ENCODE measurements around the gene LPP.

The LPP gene

GRCh38 chr3:188309437-188310269 lies 155.7 kb downstream of the LPP start:
- Histone ChIP-seq H3K27me3 (ENCODE audit: insufficient read depth, low read length) (no peaks in the 10 kb centered on the region), H3K4me3 (ENCODE audit: low read depth, low read length, poor library complexity, severe bottlenecking) (no peak overlapping the region), H2AFZ (ENCODE audit: low read length) (no peak overlapping the region), H3K79me2 (ENCODE audit: insufficient read depth, low read length) (no peaks in the 10 kb centered on the region), H3K9ac (ENCODE audit: low read length) (no peak overlapping the region), H4K20me1 (ENCODE audit: insufficient read depth, low read length) (no peaks in the 10 kb centered on the region), H3K9me3 (ENCODE audit: low read length) (no peaks in the 10 kb centered on the region), H3K4me1 (ENCODE audit: insufficient read depth, low read length, severe bottlenecking) (no peaks in the 10 kb centered on the region), H3K36me3 (ENCODE audit: insufficient read depth, low read length) (no peaks in the 10 kb centered on the region), H3K27ac (ENCODE audit: low read depth, low read length, poor library complexity, severe bottlenecking) (no peak overlapping the region), H3F3A (ENCODE audit: insufficient read depth, low read length) (no peaks in the 10 kb centered on the region), H3K4me2 (ENCODE audit: low read length) (no peak overlapping the region), H3K9me2 (ENCODE audit: low read depth, low read length) (no peaks in the 10 kb centered on the region)
- TF ChIP-seq CTCF (IDR thresholded peaks at IDR 0.05; ENCODE audit: low read length) (no peak), EZH2 (IDR thresholded peaks at IDR 0.05; ENCODE audit: borderline replicate concordance, low read length) (no peak)

- H3K9ac ChIP-seq (ENCODE audit: low read length), result no peak overlapping the region
Observed at GRCh38 chr3:188310270-188310710, 156.3 kb downstream of the LPP start.

GRCh38 chr3:188315553-188315952 lies 161.6 kb downstream of the LPP start:
- TF ChIP-seq CTCF (IDR thresholded peaks at IDR 0.05; ENCODE audit: low read length) (no peak), EZH2 (IDR thresholded peaks at IDR 0.05; ENCODE audit: borderline replicate concordance, low read length) (no peak)
- Histone ChIP-seq H3K79me2 (ENCODE audit: insufficient read depth, low read length) (no peaks in the 10 kb centered on the region), H3F3A (ENCODE audit: insufficient read depth, low read length) (no peaks in the 10 kb centered on the region), H3K9me3 (ENCODE audit: low read length) (no peaks in the 10 kb centered on the region), H2AFZ (ENCODE audit: low read length) (no peak overlapping the region), H4K20me1 (ENCODE audit: insufficient read depth, low read length) (no peaks in the 10 kb centered on the region), H3K4me2 (ENCODE audit: low read length) (no peak overlapping the region), H3K27me3 (ENCODE audit: insufficient read depth, low read length) (no peaks in the 10 kb centered on the region), H3K36me3 (ENCODE audit: insufficient read depth, low read length) (no peaks in the 10 kb centered on the region), H3K4me3 (ENCODE audit: low read depth, low read length, poor library complexity, severe bottlenecking) (no peak overlapping the region), H3K9ac (ENCODE audit: low read length) (no peak overlapping the region), H3K4me1 (ENCODE audit: insufficient read depth, low read length, severe bottlenecking) (no peaks in the 10 kb centered on the region), H3K27ac (ENCODE audit: low read depth, low read length, poor library complexity, severe bottlenecking) (no peak overlapping the region), H3K9me2 (ENCODE audit: low read depth, low read length) (no peaks in the 10 kb centered on the region)

More at GRCh38 chr3:188310270-188310710, 156.3 kb downstream of the LPP start:
- Histone ChIP-seq H3K36me3 (ENCODE audit: insufficient read depth, low read length) (no peaks in the 10 kb centered on the region), H2AFZ (ENCODE audit: low read length) (no peak overlapping the region), H3K4me3 (ENCODE audit: low read depth, low read length, poor library complexity, severe bottlenecking) (no peak overlapping the region), H3K9me3 (ENCODE audit: low read length) (no peaks in the 10 kb centered on the region), H4K20me1 (ENCODE audit: insufficient read depth, low read length) (no peaks in the 10 kb centered on the region), H3K27ac (ENCODE audit: low read depth, low read length, poor library complexity, severe bottlenecking) (no peak overlapping the region), H3K9me2 (ENCODE audit: low read depth, low read length) (no peaks in the 10 kb centered on the region), H3K27me3 (ENCODE audit: insufficient read depth, low read length) (no peaks in the 10 kb centered on the region), H3K79me2 (ENCODE audit: insufficient read depth, low read length) (no peaks in the 10 kb centered on the region), H3K4me1 (ENCODE audit: insufficient read depth, low read length, severe bottlenecking) (no peaks in the 10 kb centered on the region), H3F3A (ENCODE audit: insufficient read depth, low read length) (no peaks in the 10 kb centered on the region), H3K4me2 (ENCODE audit: low read length) (no peak overlapping the region)
- TF ChIP-seq CTCF (IDR thresholded peaks at IDR 0.05; ENCODE audit: low read length), result no peak
- TF ChIP-seq EZH2 (IDR thresholded peaks at IDR 0.05; ENCODE audit: borderline replicate concordance, low read length), result no peak
